ENCODE data around the gene KCNT2.

DNA sequence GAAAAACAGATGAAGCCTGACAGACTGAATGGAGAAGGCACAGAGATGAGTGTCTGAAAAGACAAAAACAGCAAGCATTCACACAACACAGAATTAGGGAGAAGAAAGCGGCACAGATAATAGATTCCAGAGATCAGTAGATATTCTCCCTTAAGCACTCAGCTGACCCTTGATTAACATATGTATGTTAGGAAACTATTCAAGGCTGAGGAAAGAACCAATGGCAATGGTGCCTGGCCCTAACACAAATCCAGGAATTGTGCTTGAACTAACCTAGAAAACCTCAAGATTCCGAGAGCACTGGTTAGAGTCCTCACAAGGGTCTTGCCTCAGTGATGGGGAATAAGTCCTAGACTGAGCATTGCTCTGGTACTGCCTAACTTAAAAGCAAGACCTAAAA, 30.9 kb downstream of the KCNT2 start:
- TF ChIP-seq EZH2 (IDR thresholded peaks at IDR 0.05; ENCODE audit: low read depth, low read length, severe bottlenecking) (no peak), CEBPB (IDR thresholded peaks at IDR 0.05; ENCODE audit: low read depth, low read length) (no peak), MAFK (IDR thresholded peaks at IDR 0.05; ENCODE audit: low read depth, low read length) (no peak)
- TF ChIP-seq, protein P1, sequence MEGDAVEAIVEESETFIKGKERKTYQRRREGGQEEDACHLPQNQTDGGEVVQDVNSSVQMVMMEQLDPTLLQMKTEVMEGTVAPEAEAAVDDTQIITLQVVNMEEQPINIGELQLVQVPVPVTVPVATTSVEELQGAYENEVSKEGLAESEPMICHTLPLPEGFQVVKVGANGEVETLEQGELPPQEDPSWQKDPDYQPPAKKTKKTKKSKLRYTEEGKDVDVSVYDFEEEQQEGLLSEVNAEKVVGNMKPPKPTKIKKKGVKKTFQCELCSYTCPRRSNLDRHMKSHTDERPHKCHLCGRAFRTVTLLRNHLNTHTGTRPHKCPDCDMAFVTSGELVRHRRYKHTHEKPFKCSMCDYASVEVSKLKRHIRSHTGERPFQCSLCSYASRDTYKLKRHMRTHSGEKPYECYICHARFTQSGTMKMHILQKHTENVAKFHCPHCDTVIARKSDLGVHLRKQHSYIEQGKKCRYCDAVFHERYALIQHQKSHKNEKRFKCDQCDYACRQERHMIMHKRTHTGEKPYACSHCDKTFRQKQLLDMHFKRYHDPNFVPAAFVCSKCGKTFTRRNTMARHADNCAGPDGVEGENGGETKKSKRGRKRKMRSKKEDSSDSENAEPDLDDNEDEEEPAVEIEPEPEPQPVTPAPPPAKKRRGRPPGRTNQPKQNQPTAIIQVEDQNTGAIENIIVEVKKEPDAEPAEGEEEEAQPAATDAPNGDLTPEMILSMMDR (IDR thresholded peaks at IDR 0.05; ENCODE audit: control extremely low read depth in 1 of 3, insufficient read depth in 1 of 3, low read depth in 1 of 3, low read length in 3 of 3) = no peak

Measured in H1 (cell line).